HG03139 (cell line): Measurements from ENCODE around the gene PLIN4.
"Not testable (repeated sequence)": the region's sequence is repeated elsewhere in the genome, so short reads cannot be mapped to it uniquely, and the experiment has no call there.

Experiments used
- ATAC-seq: cut with Tn5 transposase; IDR thresholded peaks from one replicate; pipeline ENCODE4 v1.9.1; 2021; ENCODE audit not compliant: unreplicated experiment

Gene PLIN4, protein sequence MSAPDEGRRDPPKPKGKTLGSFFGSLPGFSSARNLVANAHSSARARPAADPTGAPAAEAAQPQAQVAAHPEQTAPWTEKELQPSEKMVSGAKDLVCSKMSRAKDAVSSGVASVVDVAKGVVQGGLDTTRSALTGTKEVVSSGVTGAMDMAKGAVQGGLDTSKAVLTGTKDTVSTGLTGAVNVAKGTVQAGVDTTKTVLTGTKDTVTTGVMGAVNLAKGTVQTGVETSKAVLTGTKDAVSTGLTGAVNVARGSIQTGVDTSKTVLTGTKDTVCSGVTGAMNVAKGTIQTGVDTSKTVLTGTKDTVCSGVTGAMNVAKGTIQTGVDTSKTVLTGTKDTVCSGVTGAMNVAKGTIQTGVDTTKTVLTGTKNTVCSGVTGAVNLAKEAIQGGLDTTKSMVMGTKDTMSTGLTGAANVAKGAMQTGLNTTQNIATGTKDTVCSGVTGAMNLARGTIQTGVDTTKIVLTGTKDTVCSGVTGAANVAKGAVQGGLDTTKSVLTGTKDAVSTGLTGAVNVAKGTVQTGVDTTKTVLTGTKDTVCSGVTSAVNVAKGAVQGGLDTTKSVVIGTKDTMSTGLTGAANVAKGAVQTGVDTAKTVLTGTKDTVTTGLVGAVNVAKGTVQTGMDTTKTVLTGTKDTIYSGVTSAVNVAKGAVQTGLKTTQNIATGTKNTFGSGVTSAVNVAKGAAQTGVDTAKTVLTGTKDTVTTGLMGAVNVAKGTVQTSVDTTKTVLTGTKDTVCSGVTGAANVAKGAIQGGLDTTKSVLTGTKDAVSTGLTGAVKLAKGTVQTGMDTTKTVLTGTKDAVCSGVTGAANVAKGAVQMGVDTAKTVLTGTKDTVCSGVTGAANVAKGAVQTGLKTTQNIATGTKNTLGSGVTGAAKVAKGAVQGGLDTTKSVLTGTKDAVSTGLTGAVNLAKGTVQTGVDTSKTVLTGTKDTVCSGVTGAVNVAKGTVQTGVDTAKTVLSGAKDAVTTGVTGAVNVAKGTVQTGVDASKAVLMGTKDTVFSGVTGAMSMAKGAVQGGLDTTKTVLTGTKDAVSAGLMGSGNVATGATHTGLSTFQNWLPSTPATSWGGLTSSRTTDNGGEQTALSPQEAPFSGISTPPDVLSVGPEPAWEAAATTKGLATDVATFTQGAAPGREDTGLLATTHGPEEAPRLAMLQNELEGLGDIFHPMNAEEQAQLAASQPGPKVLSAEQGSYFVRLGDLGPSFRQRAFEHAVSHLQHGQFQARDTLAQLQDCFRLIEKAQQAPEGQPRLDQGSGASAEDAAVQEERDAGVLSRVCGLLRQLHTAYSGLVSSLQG (N-terminal part only)

DNA sequence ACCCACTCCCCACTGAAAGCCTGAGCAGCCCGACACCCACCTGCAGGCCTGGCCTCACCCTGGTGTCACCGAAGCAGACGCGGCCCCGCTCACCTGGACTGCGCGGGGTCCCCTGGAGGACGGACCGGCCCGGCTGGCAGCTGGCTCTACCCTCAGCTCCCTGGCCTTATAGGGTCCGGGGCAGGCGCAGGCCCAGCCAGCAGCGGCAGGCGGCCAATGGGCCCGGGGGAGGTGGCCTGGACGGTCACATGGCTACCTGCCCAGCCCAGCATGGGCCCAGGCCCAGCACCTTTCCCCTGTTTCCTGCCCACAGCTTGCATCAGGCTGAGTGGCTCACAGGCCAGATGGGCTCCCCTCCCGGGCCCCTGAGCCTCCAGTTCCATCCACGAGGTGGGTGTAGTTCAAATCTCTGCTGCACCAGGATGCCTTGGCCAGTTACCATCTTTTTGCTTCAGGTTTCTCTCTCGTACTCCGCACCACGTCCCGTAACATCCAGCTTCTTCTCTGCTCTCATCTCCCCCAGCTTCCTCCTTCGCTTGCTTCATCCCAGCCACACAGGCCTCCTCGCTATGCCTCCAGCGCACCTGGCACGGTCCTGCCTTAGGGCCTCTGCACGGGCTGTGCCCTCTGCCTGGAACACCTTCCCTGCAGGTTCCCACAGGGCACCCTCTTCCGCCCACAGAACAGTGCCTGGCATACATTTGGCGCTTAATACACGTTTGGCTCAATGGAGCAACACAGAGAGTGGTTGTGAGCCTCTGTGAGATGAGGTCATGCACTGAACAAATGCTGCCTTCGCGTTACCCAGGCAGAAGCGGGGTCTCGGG, at the start of gene PLIN4:
PLIN4 (minus strand) TSS at position 142 of the 827 bp plus-strand sequence. CDS start 214 bp downstream, outside the sequence.
- no peak for ATAC-seq

DNA sequence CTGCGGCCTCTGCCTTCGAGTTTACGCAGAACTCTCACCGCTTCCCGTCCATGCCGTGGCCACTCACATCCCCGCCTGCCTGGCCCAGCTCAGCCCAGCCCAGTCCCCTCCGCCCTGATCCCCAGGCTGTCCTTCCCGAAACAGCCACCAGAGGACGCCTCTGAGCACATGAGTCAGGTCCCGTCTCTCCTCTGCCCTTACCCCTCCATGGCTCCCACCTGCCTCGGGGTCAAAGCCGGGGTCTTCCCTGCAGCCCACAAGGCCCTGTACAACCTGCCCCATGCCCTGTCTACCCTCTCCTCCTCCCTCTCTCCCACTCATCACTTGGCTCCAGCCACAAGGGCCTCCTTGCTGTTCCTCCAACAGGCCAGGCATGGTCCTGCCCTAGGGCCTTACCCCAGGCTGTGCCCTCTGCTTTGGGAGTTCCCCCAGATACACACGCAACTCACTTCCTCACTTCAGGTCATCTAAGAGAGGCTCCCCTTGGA, 49.3 kb upstream of the PLIN4 start:
- no peak for ATAC-seq

DNA sequence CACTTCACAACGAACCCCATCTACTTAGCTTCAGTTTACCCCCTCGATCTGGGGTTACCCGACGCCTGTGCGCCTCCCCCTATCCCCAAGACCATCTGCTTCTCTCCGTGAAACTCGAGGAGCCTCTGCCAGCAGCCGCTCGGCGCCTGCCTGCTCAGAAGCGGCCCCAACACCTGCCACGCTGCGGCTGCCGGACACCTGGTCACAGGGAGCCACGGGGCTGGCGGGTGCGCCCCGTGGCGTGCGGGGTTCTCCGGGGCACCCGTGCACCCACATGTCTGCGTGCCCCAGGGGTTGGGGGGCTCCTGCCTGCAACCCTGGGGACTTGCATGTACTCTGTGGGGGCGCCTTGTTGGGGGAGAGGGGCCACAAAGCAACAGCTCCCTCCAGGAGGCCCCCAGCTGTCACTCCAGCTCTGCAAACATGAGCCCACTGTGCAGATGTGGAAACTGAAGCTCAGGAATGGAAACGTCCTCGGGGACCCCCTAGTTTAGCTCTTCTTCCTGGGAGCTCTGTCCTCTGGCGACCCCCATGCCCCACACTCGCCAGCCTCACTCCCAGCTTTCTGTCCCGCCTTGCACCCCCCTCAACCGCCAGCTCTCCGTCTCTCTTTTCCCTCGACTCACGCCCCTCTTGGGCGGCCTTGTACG, 48.2 kb upstream of the PLIN4 start:
- ATAC-seq, result no peak

DNA sequence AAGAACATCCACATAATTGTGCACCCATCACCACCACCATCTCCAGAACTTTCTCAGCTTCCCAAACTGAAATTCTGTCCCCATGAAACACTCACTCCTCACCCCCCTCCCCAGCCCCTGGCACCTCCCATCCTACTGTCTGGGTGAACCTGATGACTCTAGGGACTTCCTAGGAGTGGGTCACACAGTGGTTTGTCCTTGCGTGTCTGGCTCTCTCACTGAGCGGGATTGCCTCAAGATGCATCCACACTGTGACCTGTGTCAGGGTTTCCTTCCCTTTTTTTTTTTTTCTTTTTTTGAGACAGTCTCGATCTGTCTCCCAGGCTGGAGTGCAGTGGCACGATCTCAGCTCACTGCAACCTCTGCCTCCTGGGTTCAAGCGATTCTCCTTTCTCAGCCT, 45.3 kb upstream of the PLIN4 start:
- not testable (repeated sequence) for ATAC-seq

DNA sequence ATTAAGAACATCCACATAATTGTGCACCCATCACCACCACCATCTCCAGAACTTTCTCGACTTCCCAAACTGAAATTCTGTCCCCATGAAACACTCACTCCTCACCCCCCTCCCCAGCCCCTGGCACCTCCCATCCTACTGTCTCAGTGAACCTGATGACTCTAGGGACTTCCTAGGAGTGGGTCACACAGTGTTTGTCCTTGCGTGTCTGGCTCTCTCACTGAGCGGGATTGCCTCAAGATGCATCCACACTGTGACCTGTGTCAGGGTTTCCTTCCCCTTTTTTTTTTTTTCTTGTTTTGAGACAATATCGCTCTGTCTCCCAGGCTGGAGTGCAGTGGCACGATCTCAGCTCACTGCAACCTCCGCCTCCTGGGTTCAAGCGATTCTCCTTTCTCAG, 43.8 kb upstream of the PLIN4 start:
- ATAC-seq, result not testable (repeated sequence)

DNA sequence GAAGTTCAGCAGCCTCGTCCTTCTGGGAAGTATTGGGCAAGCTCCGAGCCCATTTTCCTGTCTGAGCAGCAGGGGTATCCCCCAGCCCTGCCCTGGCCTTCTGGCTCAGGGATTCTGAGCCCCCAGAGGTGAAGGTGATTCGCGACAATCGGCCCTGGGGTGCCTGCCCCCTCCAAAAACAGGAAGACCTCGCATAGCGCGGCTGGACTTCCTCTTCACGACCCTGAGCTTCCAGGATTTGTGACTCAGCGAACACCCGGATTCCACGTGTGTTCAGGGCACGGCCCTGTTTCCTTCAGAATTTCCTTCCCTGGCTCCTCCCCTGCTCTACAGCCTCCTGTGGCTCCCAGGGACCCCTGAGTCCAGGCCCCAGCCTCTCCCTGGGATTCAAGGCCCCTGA, 41.3 kb upstream of the PLIN4 start, which contains the start of gene SEMA6B:
SEMA6B (minus strand) TSS at position 116 of the 400 bp plus-strand sequence. CDS start 1,227 bp downstream, outside the sequence.
- ATAC-seq, result no peak

DNA sequence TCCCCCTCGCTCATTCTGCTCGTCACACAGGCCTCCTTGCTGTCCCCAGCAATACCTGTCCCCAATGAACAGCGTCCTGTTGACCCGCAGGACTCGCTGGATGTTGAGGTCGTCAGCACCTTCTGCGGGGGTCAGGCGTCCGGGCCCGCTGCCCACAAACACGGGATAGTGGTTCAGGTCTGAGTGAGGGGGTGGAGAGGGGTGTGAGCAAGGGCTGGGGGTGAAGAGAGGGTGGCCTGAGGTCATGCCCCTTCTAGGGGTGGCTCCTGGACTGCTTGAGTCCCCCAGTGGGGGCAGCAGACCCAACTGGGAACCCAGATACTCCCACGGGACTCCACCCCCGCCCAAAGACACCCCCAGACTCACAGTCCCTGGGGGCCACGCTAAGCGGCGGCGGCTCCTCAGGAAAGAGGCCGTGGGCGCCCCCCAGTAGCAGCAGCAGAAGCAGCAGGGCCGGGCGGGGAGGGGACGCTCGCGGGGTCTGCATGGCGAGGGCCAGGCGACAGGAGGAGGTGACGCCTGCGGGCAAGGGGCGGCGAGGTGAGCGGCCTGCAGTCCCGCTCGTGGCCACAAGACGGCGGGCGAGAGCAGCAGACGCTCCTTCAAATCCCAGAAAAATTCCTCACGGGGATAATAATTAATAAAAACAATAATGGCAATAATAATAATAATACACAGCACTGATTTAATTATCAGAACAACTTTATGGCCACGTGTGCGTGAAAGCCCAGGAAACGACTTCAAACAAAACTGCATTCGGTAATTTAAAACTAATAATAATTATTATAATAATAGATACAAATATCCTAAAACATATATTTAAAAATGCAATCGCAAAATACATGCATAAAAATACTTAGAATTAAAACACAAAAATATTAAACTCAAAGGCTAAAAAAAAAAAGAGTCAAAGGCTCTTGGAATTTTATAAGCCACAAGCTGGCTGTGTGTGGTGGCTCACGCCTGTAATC, 40.0 kb upstream of the PLIN4 start:
- no peak for ATAC-seq

DNA sequence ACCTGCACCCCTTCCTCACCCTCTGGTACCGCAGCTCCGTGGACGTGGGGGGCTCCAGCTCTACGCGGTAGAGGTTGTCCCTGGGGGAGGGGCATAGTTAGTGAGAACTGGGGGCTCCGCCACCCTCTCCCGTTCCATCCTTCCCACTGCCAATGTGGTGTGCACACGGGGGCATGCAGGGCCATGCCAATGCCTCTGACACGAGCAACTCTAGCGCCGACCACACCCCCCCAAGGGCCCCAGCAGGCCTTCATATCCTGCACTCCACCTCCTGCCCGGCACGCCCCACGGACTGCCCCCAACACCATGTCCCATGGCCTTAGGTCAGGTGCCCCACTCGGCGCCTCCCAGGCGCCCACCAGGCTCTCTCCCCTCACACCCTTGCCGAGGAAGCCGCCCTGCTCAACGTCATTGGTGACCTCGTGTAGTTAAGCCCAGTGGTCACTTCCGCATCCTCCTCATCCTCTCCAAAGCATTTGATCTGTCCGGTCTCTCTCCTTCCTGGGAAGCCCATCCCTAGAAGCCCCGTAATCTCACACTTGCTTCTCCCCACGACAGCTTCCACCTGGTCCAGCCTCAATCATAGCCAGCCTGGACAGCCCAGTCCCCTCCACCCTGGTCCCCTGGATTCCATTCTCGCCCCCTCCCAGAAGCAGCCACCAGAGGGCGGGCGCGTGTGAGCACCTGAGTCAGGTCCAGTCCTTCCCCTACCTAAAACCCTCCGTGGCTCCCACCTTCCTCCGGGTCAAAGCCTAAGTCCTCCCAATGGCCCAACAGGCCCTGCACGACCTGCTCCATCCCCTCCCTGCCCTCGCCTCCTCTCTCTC, 39.1 kb upstream of the PLIN4 start:
- ATAC-seq, result no peak

DNA sequence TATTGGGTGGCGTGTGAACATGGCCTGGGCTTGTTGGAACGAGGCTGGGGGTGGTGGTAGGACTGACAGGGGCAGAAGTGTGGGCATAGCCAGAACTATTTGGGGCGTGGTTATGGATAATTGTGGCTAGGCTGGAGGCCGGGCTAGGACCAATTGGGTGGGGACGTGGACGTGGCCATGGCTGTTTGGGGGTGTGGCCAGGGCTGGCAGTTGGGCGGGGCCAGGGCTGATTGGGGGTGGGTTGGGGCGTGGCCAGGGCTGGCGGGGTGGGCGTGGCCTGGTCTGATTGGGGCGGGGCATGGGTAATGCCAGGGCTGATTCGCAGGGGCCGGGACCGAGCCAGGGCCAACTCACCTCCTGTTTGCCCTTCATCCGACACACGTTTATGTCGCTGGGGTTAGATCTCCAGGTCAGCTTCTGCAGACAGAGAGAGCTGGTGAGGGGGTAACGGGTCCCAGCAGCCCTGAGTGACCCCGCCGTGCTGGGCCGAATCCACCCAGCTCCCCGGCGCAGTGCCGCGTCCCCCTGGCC, 38.4 kb upstream of the PLIN4 start:
- ATAC-seq, result no peak

DNA sequence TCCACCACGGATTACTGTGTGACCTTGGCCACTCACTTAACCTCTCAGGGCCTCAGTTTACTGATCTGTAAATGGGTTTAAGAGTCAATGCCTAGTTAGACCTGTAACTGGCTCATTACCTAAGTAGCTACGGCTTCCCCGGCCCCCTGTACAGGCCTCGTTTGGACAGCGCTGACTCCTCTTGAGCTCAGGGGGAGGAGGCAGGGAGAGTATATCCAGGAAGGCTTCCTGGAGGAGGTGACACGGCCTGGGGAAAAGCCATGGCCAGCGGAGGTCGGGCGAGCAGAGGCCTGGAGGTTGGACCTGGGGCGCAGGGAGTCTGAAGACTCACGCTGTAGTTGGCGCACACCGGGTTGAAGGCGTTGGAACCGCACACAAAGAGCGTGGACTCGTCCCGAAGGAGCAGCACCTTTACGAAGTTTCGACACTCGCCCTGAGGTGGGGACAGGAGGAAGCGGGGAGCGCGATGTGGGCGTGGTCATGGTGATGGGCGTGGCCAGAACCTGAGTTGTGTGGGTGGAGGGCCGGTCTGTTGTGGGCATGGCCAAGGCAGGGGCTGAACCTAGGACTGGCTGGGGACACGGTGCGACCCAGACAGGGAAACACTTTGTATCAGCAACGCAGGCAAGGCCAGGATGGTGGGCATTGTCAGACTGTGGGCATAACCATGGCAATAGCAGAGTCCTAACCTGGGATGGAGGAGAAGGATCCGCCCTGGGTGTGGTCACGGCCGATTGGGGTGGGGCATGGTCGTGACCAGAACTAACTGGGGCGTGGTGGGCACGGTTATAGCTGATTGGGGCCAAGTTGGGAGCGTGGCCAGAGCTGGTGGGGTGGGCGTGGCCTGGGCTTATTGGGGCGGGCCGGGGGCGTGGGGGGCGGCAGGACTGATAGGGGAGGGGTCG, 37.6 kb upstream of the PLIN4 start:
- ATAC-seq, result no peak

DNA sequence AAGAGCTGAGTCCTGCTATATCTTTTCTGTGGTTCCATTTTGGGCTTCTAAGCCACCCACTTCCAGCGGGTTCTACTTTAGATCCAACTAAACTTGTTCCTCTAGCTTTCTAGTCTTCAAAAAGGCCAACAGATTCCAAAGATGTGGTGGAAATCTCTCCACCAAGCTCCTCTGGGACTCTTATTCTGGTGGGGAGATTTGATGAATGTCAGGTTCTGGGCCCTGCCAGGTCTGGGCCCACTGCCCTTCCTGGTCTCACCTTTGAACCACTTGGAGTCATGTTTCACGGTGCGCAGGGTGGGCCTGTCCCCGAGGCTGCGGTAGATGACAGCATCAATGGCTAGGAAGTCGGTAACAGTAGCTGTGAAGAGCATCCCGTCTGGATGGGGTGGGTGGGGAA, 36.4 kb upstream of the PLIN4 start:
- ATAC-seq, result no peak

DNA sequence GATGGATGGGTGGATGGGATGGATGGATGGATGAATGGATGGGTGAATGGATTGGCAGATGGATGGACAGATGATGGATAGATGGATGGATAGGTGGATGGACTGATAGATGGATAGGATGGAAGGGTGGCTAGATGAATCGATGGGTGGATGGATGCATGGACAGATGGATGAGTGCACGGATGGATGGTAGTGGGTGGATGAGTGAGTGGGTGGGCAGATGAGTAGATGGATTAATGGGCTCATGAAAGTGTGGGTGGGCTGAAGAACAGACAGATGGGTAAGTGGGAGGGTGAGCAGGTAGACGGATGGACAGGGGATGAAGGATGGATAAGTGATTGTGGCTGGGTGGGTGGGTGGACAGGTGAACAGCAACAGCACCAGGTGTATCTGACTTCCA, 35.5 kb upstream of the PLIN4 start:
- no peak for ATAC-seq

DNA sequence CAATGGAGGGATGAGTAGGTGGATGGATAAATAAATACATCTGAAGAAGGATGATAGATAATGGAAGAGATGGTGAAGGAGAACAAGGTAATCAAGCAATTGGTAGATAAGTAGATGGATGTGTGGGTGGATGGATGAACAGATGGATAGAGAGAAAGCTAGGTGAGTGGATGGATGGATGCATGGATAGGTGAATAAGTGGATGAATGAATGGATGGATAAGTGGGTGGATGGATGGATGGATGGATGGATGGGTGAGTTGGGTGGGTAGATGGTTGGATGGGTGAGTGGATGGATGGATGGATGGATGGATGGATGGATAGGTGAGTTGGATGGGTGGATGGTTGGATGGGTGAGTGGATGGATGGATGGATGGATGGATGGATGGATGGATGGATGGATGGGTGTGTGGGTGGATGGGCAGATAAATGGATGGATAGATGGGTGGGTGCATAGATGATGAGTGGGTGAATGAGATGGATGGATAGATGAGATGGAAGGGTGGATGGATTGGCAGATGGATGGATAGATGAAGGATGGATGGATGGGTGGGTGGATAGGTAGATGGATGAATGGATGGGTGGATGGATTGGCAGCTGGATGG, 34.9 kb upstream of the PLIN4 start:
- no peak for ATAC-seq

DNA sequence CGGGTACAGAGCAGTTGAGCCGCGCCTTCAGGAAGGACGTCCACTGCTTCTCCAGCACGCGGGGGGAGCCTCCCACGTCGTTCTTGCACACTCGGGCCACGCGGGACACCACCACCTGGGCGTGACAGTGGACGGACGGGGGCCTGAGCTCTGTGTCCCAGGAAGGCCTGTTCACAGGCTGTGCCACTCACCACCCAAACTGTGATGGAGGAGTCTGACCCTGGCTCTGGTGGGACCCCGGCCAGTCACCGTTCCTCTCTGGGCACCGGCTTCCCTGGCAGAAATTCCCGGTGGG, 34.2 kb upstream of the PLIN4 start:
- no peak for ATAC-seq

DNA sequence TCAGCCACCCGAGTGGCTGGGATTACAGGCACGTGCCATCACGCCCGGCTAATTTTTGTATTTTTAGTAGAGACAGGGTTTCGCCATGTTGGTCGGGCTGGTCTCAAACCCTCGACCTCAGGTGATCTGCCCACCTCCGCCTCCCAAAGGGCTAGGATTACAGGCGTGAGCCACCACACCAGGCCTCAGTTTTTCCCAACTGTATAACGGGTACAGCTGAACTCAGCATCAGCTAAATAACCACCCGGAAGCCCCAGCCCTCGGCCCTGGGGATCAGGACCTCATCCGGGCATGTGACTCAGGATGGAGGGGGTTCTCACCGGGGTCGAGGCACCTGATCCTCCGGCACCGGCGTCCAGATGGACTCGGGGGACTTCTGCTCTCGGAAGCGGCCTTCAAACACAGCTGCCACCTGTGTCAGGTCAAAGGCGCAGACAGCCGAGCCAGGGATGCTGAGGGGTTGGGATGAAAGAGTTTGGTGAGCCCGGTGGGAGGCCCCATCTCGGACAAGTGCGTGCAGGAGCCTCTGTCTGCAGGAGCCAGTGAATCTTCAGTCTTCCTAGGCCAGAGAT, 32.3 kb upstream of the PLIN4 start:
- no peak for ATAC-seq

DNA sequence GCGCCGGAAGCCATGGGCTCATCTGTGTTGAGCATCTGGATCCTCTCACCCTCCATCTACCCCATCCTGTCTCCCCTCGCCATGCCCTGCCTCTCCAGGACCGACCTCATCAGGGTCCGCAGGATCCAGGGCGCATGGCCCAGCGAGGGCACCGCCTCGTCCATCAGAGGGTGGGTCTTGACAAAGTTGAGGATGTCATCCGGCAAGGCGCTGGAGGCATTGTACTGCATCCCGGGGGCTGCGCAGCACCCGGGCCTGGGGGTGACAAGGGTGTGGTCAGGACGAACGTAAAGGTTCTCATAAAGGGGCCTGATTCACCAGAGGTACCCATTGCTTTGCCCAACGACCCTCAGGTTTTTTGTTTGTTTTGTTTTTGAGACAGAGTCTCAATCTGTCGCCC, 31.7 kb upstream of the PLIN4 start:
- ATAC-seq, result no peak
